HG03378 (cell line): ENCODE data around the gene DSTN.

Experiments
- ATAC-seq: cut with Tn5 transposase; IDR thresholded peaks from one replicate; pipeline ENCODE4 v1.9.1; 2021; ENCODE audit warnings: mild to moderate bottlenecking, moderate library complexity; ENCODE audit not compliant: unreplicated experiment

DSTN gene

GRCh38 chr20:17611540-17612286, 41.8 kb downstream of the DSTN start:
- ATAC-seq = no peak

DNA sequence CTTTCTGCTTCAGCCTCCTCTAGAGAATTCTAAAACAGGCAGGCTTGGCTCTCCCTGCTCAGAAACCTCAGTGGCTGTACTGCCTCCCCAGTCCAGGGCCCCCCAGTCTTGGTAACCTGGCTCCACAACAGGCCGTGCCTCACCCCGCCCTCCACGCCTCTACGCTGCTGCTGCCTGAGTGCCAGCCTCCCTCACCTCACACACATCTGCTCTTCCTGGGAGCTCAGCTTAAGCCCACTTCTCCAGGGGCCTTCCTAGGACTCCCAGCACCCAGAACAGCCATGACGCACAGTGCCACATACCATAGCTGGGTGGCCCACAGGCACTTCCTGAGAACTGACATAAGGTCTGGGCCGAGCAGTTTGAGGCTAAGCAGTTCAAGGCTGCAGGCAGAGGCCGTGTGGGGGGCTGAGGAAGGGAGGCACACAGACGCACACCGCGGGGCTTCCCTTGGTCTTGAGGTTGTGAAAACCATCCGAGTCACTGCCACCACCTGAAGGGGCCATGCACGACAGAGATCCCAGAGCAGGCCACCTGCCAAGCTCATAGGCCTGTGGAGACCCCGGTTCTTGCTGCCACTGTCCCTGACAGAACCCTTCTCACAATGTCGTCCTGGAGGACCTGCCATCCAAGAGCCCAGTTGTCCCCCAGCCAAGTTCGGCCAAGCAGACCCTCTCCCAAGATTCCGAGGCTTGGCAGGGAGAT, 42.6 kb downstream of the DSTN start:
- no peak for ATAC-seq

DNA sequence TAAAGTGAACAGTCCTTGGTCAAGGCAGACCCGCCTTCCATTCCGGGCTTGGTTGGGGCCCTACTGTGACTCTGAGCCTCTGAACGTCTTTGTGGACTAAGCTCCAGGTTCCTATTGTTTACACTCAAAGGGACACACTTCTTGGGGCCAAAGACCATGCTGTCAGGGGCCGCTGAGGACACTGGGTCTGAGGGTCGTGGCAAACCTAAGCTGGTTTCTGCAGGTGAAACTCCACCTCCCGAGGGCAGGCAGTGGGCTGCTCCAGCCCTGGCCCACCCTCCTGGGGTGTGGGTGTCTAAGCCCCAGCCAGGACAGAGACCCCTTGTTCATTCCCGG, 43.1 kb downstream of the DSTN start:
- no peak for ATAC-seq

- ATAC-seq = no peak
These were observed 43.7 kb downstream of the DSTN start for GRCh38 chr20:17613328-17614175.

- no peak for ATAC-seq
These were observed 44.4 kb downstream of the DSTN start for GRCh38 chr20:17614176-17614811.

GRCh38 chr20:17614812-17615644, 45.2 kb downstream of the DSTN start:
- ATAC-seq = no peak

DNA sequence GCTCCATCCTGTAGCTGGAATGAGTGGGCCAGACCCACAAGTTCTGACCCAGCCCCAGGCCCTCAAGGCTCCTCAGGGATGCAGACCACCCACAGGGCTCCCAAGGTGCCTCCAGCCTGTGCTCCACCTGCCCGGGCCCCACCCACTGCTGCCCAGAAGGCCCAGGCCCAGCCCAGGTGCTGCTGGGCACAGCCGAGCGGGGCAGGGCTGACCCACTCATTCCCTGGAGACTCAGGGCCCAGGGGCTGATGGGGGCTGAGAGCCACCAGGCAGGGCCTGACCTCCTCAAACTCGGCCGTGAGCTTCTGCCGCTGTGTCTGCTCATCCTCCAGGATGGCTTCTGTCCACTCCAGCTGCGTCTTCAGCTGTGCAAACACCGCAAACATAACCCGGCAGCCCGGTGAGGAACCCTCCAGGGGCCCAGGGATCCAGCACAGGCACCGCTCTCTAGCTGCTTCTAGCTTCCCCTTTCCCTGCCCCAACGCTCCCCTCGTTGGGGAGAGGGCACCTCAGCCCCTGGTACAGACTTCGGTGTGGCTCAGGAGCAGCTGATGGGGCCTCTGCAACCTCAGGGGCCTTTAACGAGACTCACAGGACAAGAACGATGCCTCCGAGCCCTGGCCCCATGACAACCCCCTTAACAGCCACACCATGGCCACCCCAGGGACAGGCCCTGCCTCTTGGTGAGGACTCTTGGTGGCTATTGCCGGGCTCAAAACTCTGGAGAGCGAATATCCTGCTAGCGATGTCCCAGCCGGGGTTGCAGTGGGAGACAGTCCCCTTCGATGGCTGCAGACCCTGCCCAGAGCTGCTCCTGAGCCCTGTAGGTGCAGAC, 46.0 kb downstream of the DSTN start:
- no peak for ATAC-seq

DNA sequence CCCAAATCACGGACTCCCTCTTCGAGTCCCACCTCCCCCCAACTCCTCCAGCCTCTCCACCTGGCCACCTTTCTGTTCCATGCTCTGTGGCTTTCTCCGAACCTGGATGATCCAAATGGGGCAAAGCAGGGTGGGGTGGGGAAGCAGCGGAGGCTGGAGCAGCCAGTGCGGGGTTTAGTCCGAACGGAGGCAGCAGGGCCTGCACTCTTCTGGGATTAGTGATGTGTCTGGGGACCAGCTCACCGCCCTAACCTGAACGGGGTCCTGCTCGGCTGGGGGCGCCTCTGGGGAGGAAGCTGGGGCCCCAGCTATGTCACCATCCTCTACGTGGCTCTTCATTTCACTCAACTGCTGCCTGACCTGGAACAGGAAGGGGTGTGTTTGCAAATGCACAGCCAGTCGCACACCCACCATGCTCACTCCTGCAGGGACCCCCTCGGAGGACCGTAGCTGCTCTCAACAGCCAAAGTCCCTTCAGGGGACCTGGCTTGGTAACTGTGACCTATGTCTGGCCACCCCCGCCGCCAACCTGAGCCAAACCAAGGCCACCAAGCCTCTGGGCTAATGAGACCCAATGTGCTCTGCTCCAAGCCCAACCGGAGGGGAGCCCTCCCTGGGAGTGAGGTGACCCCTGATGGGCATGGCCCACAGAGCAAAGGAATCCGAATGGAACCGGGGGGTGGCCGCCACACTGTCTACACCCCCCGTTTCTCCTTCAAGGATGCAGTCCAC, 46.8 kb downstream of the DSTN start:
- no peak for ATAC-seq

GRCh38 chr20:17617212-17617867, 47.5 kb downstream of the DSTN start:
- no peak for ATAC-seq

GRCh38 chr20:17617868-17618672, 48.2 kb downstream of the DSTN start:
- ATAC-seq = no peak

GRCh38 chr20:17618673-17619013, 48.8 kb downstream of the DSTN start:
- no peak for ATAC-seq

GRCh38 chr20:17619351-17620093, 49.6 kb downstream of the DSTN start:
- no peak for ATAC-seq

GRCh38 chr20:17620371-17621228, 50.7 kb downstream of the DSTN start:
- ATAC-seq = no peak

- ATAC-seq = no peak
These were observed 51.5 kb downstream of the DSTN start for GRCh38 chr20:17621229-17621968.
